Activated CD4-positive, alpha-beta T cell treated with anti-CD3 and anti-CD28 coated beads, Interleukin-2, Interleukin-6, amounts not matched to agents 100 ng/mL and 50 ng/mL, durations not matched to agents 16 hours and 8 hours (primary cell): ENCODE measurements around the gene RAD51B.
"Not testable (repeated sequence)": the region's sequence is repeated elsewhere in the genome, so short reads cannot be mapped to it uniquely, and the experiment has no call there.

Experiments used
- DNase-seq: peaks from one replicate; pipeline ENCODE4 v3.0.0-alpha.2; 2020

The RAD51B gene

DNA sequence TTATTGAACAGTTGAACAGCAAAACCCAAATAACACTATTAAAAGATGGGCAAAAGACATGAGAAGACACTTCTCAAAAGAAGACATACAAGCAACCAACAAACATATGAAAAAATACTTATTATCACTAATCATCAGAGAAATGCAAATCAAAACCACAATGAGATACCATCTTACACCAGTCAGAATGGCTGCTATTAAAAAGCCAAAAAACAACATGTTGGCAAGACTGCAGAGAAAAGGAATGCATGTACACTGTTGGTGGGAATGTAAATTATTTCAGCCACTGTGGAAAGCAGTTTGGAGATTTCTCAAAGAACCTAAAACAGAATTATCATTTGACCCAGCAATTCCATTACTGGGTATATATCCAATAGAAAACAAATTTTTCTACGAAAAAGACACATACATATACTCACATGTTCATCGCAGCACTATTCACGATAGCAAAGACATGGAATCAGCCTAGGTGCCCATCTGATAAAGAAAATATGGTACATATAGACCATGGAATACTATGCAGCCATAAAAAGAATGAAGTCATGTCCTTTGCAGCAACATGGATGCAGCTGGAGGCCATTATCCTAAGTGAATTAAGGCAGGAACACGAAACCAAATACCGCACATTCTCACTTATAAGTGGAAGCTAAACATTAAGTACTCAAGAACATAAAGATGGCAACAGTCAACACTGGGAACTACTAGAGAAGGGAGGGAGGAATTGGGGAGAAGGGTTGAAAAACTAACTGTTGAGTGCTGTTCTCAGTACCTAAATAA lies 367.1 kb downstream of the RAD51B start:
- DNase-seq: not testable (repeated sequence)

DNA sequence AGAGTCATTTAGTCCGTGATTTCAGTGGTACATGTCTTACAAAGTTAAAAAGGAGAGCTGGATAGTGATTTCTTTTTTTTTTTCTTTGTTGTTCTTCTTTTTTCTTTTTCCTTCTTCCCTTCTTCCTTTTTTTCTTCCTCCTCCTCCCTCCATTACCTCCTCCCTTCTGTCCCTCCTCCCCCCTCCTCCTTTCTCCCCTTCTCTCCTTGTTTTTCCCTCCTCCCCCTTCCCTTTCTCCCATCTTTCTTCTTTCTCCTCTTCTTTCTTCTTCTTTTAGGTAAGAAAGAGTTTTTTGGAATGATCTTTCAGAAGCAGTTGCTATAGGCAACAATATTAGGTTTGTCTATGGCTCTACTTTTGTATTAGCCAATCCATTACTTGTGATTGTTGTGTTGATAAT lies 368.6 kb downstream of the RAD51B start:
- no peak for DNase-seq

DNA sequence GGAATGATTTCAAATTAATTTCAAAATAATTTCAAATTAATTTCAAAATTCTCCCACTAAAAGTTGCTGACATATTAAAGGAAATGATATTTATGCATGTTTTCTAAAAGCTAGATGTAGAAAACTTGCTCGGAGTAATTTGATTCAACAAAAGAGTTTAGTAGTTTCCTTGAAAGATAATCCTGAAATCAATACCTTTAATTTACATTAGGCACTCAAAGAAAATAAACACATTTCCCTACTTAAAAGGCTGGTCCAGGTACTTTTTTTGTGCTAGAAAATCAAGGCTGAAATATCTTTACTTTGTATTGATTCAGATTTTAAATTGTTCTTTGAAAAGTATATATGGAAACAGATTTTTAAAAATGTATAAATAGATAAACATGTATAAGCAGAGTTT lies 370.5 kb downstream of the RAD51B start:
- no peak for DNase-seq

DNA sequence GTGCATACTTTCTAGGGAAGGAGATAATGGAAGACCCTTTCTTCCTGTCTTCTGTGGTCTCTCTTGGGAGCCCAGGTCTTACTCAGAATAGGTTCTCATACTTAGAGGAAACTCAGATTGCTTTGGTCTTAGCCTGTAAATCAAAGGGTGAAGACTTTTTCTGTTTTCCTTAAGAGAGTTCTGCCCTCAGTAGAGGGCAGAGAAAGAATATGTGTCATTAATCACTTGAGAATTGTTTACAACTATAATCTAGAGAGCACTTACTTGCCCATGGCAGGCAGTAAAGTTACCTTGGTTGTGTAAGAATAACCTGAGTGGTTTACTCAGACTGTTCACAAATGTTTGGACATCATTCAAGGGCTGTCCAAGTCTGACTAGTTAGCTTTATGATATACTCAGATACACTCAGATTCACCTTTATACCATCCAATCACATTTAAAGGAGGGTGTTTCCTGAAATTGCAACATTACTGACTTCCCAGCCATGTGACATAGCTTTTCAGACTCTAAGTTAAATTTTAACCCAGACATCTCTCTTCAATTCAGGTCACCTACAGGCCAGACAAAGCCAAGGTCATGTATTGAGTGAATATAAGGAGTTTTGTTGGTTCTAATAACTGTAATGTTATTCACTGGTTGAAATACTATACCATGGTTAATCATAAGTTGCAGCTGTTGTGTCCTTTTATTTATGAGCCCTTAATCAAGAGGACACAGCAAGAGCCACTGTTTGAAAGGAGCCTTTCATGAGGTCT lies 372.2 kb downstream of the RAD51B start:
- DNase-seq: no peak

DNA sequence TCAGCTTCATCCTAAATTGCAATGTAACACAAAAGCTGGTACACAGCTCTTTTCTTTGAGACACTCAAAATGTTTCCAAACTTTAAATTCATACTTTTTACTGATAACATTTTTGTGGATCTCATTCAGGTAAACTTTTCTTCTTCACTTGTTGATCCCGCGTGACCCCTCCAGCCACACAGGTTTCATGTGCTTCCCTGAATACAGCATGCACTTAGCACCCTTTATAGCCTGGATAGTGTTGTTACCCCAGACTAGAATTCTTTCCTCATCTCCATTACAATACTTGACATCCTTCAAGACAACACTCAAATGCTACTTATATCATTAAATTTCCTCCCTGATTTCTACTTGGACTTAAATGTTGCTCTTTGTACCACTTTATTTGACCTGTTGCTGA lies 373.4 kb downstream of the RAD51B start:
- no peak for DNase-seq

DNA sequence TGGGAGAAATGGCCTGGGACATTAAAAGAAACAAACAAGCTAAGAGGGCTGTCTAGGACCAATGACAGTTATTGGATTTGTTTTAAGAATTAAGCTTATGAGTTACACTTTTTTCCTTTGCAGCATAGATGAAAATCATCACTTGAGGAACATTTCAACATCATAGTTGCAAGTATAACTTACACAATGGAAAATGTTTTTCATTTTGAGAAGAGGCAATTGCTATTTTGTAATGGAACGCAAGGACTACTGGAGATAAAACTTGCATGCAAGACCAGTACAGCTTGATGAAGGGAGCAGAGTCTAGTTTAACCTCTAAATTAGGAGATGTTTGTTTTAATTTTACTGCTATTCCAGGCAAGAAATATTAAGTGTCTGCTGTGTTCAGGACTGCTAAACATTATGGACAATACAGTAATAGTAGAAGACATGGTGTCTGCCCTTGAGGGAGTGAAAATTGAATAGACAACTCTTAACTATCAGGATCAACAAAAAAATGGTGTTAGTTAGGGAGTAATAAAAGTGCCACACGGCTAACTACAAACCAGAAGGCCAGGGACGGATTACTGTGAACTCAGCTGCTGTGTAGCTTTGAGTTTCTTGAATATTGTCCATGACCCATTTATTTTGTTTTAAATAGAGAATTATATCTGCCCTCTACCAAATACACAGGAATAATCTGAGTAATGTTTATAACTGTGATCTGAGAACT lies 374.5 kb downstream of the RAD51B start:
- DNase-seq: no peak

DNA sequence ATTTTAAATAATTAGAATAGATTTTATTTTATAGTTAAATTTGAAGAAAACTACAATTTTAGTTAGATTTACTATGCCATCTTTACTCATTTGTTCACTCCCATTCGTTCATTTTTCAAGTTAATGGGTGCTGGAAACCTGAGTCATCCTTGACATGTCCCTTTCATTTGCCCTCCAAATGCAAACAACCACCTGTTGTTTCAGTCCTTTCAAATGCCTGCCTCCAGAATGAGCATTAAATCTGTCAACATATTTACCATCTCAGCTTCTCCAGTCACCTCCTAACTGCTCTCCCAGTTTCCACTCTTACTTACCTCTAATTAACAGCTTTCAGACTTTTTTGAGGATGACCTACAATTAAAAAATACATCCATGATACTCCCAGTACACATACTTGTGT lies 375.5 kb downstream of the RAD51B start:
- DNase-seq: no peak

DNA sequence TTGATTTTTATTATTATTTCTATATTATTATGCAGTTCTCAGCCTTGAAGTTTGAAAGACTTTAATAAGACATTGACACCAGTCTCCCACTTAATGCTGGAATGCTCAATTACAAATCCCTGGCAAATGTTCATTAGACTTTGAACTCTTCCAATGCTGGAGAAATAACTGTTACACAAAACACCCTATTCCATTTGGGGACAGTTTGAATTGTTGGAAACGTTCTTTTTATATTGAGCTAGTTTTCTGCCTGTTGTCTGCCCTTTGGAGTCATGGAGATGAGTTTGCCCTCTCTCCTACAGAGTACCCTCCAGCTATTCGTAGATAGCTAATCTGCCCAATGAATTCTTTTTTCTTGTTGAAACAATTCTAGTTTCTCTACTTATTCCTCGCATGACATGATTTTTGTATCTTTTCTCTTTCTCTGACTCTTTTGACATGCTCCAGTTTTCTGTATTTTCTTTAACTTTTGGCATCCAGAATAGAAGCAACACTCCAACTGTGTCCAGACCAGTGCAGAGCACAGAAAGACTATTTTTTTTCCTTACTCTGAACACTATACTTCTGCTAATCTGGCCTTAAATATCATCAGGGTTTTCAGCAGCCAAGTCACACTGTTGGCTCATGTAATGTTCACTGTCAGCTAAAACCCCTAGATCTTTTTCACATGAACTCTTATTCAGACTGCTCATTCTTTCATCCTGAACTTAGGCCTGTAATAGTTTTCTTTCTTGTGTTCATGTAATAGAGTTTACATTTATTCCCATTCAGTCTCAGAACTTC lies 379.3 kb downstream of the RAD51B start:
- no peak for DNase-seq

DNA sequence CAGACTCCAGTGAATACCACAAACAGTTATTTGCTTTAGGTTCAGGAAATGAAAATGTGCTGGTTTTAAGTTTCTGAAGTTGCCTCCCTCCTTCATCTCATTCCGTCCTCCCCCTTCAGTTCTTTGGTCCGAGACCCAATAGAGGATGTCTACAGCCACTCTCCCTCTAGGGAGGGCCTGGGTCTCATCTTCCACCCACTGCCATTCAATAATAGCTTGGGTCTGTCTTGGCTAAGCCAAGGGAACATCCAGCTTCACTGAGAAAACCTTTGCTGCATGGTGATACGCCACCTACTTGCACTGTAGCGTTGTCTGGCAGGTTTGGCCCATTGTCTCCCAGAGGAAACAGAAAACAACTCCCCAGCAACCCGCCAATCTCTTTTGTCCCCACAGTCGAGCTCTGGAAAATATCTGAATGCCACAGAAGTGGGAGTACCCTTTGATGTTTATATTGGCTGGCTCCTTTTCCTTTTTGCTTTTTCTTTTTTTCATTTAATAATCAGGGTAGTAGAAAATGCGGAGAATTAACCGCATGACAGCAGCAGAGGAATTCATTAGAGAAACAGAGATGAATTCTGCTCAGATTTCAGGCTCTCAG lies 380.1 kb downstream of the RAD51B start:
- DNase-seq: no peak

DNA sequence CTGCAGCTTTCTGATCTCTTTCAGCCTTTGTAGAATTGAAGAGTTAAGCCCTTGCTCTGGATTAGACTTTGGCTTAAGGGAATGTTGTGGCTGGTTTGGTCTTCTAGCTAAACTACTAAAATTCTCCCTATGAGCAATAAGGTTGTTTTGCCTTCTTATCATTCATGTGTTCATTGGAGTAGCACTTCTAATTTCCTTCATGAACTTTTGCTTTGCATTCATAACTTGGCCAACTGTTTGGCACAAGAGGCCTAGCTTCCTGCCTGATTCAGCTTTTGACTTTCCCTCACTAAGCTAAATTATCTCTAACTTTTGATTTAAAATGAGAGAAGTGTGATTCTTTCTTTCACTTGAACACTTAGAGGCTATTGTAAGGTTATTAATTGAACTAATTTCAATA lies 384.3 kb downstream of the RAD51B start:
- no peak for DNase-seq

DNA sequence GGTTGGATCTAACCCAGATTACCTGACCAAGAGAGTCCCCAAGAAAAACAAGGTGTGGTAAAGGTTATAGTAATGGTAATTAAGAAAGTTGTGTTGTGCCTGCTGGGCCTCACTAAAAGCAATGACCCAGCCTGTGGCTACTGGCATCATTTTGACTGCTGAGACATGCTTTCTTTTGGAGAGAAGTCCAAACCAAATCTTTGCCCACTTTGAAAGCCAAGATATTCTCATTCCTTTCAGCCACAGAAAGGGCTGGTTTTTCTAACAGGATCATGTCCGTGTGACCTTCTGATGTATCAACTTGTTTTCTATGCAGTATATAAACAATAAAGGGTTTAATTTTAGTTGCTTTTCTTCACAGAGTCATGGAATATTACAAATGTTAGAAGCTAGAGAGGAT lies 388.6 kb downstream of the RAD51B start:
- no peak for DNase-seq

DNA sequence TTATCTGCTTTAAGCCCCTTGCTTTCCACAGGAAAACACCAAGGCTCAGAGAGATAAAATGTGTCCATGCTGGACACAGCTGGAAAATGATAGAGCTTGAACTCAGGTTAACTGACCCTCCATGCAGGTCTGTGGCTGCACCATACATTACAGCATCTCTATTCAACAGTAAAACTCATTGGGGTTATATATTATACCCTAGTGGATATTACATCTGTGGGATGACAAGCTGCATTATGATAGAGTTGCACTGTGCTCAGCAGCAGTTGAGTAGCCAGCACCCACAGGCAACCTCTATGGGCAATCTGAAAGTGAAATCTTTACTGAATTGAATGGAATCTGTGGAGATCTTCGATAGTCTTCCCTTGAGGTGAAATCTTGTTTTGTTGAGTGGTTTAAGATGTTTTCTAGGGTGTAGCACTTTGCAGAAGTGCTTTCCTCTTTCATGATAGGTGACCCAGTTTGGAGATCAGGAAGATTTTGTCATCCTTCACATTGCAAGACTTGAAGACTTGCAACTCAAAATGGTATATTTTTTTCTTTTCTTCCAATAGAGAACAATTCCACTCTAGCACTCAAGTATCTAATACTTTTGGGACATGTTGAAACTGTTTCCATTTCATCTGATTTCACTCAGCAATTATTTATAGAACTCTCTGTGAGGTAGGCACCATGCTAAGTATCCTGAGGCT lies 389.2 kb downstream of the RAD51B start:
- no peak for DNase-seq

DNA sequence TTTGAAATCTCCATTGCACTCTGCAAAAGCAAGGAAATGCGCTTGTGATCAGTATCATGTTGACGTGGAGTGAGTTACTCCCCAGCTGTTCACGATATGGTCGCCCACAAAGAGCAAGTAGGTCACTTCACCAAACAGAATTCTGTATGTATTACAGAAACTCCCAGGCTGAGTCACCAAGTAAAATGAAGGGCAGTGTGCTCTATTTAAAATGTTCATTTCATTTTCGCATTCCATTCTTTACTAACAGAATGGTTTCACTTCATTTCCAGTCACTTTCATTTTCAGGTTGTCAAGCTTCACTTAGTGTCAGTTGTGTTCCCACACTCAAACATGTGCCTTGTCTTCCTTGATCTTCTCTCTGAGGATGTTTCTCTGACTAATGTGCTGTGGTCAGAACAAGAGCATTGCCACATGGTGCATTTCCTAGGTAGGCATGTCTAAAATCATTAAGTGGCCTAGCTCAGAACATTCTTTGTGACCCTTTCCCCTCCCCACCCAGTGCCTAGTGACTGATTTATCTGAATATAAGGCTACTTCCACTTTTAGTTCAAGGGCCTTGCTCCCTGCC lies 391.2 kb downstream of the RAD51B start:
- DNase-seq: peak; percentile 85

DNA sequence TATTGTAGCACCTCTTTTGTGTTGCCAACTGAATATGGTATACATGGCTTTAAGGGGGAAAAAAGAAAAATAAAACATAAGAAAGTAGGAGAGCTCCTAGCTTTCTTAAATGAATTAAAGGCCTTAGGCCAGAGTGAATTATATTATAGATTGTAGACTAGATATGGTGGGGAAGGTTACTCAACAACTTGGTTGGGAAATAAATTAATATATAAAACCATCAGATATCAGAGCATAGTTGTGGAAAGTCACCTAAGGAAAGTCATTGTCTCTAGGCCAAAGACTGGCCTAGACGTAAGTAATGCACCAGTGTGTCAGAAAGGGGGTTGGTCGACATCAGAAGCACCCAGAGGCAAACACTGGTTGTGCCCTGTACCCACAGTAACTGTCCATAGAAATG lies 391.8 kb downstream of the RAD51B start:
- DNase-seq: no peak

DNA sequence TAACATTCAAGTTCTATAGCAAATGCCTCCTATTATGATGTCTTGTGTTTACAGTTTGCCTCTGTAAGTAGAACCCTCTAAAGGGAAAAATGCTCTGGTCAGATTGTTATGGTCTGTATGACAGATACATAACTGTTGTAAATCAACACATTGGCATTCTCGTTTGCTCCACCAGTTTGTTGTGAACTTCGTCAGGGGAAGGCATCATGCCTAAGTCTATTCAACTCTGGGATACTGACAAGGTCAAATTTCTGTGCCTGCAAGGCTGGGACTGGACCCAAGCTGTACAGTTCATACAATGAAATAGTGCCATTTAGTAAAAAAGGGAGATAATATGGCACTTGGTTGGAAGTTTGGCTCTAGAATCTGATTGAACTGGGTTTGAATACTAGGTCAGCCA lies 392.3 kb downstream of the RAD51B start:
- no peak for DNase-seq

DNA sequence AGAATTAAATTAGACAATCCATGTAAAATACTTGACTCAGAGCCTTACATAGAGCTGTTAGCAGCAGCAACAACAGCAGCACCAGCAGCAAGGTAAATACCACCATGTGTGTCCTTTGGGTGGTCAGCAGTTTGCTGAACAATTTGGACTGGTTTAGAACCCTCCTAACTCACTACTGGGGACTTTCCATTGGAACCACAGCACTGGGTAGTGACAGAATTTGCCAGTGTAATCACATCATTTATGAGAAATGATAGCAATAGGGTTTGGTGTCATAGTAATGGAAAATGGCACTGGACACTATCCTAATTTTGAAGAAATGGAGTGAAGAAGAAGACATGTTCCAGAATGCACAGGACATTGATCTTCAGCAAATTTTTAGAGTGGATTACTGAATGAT lies 392.8 kb downstream of the RAD51B start:
- no peak for DNase-seq

DNA sequence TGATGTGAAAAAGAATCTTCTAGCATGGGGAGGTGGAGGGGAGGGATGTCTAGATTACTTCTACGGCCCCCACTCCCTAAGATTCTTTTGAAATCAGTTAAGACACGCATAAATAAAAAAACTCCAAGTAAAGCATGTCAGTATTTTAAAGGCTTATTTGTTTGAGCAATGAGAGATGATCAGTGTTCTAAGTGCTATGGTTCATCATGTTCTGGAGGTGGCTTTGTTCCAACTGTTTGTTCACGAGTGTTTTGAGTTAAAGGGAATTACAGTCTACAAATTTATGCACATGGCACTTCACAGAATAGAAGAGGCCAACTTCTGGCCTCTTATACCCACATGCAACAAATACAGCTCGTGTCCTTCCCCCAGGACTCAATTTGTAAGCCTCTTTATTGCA lies 394.9 kb downstream of the RAD51B start:
- no peak for DNase-seq

DNA sequence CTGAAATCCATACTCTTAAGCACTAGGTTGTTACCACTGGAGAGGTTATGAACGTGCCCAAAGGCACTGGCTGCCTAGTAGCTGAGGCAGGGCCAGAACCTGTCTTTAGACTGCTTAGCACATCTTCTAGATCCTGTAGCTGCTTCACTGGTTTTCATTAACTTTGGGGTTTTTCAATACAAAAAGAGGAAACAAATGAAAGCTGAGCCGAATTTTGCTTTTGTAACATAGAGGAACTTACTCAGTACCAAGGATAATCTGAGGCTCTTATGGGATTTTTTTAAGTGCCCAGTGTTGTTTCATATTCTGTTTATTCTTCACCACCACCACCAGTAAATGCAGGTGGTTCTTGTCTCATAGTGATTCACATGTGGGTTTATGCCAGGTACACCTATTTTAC lies 396.1 kb downstream of the RAD51B start:
- DNase-seq: no peak

DNA sequence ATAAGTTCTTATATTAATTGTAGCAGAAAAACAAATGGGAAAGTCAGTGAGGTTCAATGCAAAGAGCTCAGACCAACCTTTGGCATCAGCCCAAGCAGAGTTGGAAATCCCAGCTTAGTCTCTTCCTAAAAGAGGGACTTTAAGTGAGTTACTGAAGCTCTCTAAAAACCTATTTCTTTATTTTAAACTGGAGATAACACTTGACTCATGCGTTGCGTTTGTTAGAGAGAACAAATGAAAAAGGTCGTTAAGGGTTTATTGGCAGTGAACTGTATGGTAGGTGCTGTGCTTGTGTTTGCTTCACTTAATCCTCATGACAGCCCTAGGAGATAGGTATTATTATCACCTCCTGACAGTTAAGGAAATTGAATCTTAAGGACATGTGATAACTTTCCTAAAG lies 396.5 kb downstream of the RAD51B start:
- DNase-seq: no peak

DNA sequence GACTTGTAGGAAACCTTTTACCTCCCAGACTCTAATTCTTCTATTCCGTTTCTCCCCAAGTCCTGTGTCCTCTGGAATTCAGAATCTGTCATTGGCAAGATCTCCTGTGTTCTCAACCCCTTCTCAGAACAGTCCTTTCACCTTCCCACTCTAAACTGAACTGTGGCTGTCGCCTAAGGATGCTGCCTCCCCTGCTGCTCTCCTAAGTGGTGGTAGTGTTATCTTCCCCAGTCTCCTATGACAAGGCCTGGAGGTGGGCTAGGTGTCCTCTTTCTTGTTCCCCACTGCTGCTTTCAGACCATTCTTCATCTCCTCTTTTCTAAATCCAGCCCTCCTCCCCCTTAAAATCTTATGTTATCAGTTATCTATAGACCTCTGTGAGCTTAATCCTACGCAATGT lies 397.4 kb downstream of the RAD51B start:
- DNase-seq: no peak

DNA sequence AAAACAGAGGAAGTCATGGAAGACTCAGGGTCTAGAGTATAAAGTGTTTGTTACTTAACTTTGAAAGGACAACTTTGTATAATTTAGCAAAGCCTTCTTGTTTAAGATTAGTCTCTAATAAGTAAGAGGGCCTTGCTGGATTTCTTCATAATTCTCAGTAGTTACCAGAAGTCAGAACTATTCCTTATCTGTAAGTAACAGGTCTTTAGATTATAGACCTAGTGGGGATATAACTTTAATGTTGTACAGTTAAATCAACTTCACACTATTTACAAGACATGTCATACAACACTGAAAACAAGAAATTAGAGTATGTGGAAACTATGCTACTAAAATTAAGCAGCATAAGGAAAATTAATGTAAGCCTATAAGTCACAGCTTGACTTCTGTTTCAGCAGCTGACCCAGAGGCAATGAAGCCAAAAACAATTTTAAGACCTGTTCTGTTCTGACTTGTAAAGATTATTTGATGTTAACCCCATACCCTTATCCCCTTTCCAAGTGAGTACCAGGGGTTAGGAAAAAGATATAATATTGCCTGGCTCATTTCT lies 398.3 kb downstream of the RAD51B start:
- no peak for DNase-seq
